Parathyroid adenoma (tissue), 2 donors: ENCODE measurements around the gene EPYC.

Source experiments
- H2AFZ ChIP-seq: fragments of 300-600 bp; sonication (generic); one replicate; pipeline ENCODE4 v1.7.0; 2017; ENCODE audit warnings: antibody characterized with exemption, mild to moderate bottlenecking
- H3K27ac ChIP-seq: fragments of 300-600 bp; sonication (generic); one replicate; pipeline ENCODE4 v1.7.0; 2017
- H3K27me3 ChIP-seq: fragments of 300-600 bp; sonication (generic); one replicate; pipeline ENCODE4 v1.7.0; 2017; ENCODE audit warnings: low read length; ENCODE audit not compliant: control insufficient read depth, insufficient read depth
- H3K36me3 ChIP-seq: fragments of 300-600 bp; sonication (generic); one replicate; pipeline ENCODE4 v1.7.0; 2017; ENCODE audit warnings: low read length; ENCODE audit not compliant: control insufficient read depth, insufficient read depth
- H3K4me1 ChIP-seq: fragments of 300-600 bp; sonication (generic); one replicate; pipeline ENCODE4 v1.7.0; 2017; ENCODE audit warnings: control low read depth
- H3K4me2 ChIP-seq: fragments of 300-600 bp; sonication (generic); one replicate; pipeline ENCODE4 v1.7.0; 2017; ENCODE audit warnings: low read length
- H3K4me3 ChIP-seq: fragments of 300-600 bp; sonication (generic); one replicate; pipeline ENCODE4 v1.7.0; 2017; ENCODE audit warnings: low read depth, low read length
- H3K79me2 ChIP-seq: fragments of 300-600 bp; sonication (generic); one replicate; pipeline ENCODE4 v1.7.0; 2017; ENCODE audit warnings: control low read depth
- H3K9ac ChIP-seq: fragments of 300-600 bp; sonication (generic); one replicate; pipeline ENCODE4 v1.7.0; 2017; ENCODE audit warnings: mild to moderate bottlenecking
- H3K9me3 ChIP-seq: fragments of 300-600 bp; sonication (generic); one replicate; pipeline ENCODE4 v1.7.0; 2017; ENCODE audit warnings: low read length; ENCODE audit not compliant: control insufficient read depth
- TF ChIP-seq, protein P1 (sequence below): fragments of 300-600 bp; sonication (generic); IDR thresholded peaks from one replicate; pipeline ENCODE4 v1.7.0; 2017; ENCODE audit warnings: antibody characterized with exemption, mild to moderate bottlenecking
- donor health status: primary hyperparathyroidism.

Gene EPYC

DNA sequence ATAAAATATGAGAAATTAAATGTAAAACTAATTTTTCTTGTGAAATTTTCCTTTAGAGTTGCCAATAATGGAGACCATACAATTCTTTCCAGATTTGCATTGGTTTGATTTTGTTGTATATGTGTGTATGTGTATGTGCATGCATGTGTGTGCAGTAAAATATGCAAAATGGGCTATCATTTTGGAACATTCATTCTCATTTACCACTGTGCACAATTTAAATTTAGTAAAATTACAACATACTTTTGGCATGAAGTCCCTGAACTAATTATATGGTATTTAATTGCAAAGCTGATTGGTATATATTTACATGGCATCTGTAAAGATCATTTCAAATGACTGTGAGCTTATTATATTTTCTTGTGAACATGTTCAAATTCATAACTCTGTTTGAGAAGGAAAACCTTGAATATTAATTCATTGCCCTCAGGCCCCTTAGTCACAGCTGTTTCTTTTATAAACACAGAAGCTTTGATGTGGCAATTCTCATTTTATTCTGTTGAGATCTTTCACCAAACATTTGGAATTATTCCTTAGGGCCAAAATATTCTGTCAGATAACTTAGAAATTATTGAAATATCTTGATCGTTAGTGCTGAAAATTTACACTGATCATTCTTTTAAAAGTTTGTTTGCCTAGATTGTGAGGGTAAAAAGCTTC is 35.5 kb upstream of the EPYC start:
- Histone ChIP-seq H3K79me2 (no peaks in the 10 kb centered on the region), H3K9ac (no peak overlapping the region), H3K4me1 (no peaks in the 10 kb centered on the region), H3K27me3 (no peaks in the 10 kb centered on the region), H2AFZ (no peak overlapping the region), H3K4me3 (no peak overlapping the region), H3K4me2 (no peak overlapping the region), H3K9me3 (no peaks in the 10 kb centered on the region), H3K36me3 (no peaks in the 10 kb centered on the region), H3K27ac (no peak overlapping the region)
- TF ChIP-seq, protein P1, sequence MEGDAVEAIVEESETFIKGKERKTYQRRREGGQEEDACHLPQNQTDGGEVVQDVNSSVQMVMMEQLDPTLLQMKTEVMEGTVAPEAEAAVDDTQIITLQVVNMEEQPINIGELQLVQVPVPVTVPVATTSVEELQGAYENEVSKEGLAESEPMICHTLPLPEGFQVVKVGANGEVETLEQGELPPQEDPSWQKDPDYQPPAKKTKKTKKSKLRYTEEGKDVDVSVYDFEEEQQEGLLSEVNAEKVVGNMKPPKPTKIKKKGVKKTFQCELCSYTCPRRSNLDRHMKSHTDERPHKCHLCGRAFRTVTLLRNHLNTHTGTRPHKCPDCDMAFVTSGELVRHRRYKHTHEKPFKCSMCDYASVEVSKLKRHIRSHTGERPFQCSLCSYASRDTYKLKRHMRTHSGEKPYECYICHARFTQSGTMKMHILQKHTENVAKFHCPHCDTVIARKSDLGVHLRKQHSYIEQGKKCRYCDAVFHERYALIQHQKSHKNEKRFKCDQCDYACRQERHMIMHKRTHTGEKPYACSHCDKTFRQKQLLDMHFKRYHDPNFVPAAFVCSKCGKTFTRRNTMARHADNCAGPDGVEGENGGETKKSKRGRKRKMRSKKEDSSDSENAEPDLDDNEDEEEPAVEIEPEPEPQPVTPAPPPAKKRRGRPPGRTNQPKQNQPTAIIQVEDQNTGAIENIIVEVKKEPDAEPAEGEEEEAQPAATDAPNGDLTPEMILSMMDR = no peak

DNA sequence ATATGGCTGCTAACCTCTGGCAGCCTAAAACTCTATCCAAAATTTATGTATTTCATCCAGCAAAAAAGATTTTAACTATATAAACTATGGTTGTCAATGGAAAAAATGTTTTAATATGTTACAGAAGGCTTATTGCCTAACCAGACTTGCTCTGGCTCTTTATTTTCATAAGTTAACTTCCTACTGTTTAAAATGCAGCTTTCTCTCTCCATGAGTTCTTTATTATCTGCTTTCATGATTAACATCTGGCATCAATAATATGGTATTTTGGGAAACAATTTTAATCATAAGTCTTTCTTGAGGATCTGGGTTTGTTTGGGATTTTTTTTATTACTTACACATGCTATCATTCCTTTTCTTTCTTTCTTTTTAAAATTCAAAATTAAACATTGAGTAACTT is 32.5 kb upstream of the EPYC start:
- TF ChIP-seq, protein P1 = no peak
- no peak overlapping the region for H3K4me2 ChIP-seq
- H3K4me3 ChIP-seq = no peak overlapping the region
- no peak overlapping the region for H2AFZ ChIP-seq
- no peak overlapping the region for H3K9ac ChIP-seq
- no peaks in the 10 kb centered on the region for H3K36me3 ChIP-seq
- no peaks in the 10 kb centered on the region for H3K27me3 ChIP-seq
- H3K4me1 ChIP-seq = no peaks in the 10 kb centered on the region
- no peaks in the 10 kb centered on the region for H3K9me3 ChIP-seq
- H3K27ac ChIP-seq = no peak overlapping the region
- no peaks in the 10 kb centered on the region for H3K79me2 ChIP-seq

DNA sequence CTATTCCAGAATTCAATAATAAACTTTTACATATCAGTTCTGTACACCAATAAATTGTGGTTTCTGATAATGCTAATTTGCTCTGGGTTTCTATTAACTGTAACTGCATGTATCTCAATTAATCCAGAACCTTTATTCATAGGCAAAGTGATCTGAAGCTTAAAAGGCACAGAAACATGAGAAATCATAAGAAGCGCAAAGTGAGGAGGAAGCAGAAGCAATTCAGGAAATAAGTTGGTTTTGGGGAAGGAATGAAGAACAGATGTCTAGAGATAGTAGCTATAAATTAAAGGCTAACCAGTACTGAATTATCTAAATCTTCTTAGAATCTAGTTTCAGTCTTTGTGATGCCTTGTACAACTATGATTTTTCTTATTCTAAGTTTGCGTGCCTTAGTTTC is 28.5 kb upstream of the EPYC start:
- Histone ChIP-seq H2AFZ (no peak overlapping the region), H3K4me2 (no peak overlapping the region), H3K4me1 (no peaks in the 10 kb centered on the region), H3K9me3 (no peaks in the 10 kb centered on the region), H3K4me3 (no peak overlapping the region), H3K9ac (no peak overlapping the region), H3K79me2 (no peaks in the 10 kb centered on the region), H3K36me3 (no peaks in the 10 kb centered on the region), H3K27ac (no peak overlapping the region), H3K27me3 (no peaks in the 10 kb centered on the region)
- TF ChIP-seq, protein P1 = no peak

DNA sequence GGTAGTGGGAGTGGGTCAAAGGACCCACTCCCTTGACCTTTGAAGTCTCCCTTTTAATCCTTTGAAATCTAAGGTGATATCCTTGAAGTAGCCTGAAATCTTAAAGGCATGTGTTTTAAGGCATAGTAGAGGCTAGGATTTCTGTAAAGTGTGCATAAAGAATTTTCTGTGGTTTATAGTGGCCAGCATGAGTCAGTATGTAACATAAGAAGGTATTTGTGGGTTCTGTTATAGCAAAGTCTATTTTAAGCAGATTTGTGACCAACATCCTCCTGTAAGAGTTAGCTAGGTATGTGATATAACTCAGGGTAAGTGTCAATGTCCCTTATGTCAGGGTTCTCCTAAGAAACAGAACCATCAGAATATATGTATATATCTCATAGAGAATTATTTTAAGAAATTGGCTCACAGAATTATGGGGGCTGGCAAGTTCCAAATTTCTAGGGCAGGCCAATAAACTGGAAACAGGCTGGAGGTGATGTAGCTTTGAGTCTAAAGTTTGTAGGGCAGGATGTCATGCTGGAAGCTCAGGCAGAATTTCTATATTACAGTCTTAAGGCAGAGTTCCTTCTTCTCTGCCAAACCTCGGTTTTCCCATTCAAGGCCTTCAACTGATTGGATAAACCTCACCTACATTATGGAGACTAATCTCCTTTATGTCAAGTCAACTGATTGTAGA is 18.7 kb upstream of the EPYC start:
- H3K9ac ChIP-seq = no peak overlapping the region
- TF ChIP-seq, protein P1 = no peak
- H2AFZ ChIP-seq = no peak overlapping the region
- no peak overlapping the region for H3K27ac ChIP-seq
- no peaks in the 10 kb centered on the region for H3K9me3 ChIP-seq
- H3K4me1 ChIP-seq = no peaks in the 10 kb centered on the region
- no peak overlapping the region for H3K4me2 ChIP-seq
- no peaks in the 10 kb centered on the region for H3K79me2 ChIP-seq
- H3K27me3 ChIP-seq = no peaks in the 10 kb centered on the region
- no peaks in the 10 kb centered on the region for H3K36me3 ChIP-seq
- no peak overlapping the region for H3K4me3 ChIP-seq

DNA sequence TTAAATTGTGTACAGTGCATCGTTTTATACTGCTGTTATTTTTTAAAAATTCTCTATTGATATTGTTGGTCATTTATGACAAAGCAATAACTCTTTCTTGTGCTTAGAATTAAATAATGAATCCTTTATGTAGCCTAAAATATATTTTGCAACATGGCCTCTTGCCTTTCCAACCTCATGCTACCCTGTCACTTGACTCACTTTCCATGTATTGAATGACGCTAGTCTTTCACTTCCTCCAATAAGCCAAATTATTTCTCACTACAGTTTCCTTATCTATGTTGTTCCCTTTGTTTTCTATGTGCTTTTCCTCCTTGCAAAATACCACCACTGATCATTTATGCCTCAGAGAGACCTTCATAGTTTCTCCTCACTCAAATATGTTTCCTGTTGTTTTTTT is 16.3 kb upstream of the EPYC start:
- Histone ChIP-seq H3K4me2 (no peak overlapping the region), H3K27me3 (no peaks in the 10 kb centered on the region), H3K36me3 (no peaks in the 10 kb centered on the region), H2AFZ (no peak overlapping the region), H3K9me3 (no peaks in the 10 kb centered on the region), H3K9ac (no peak overlapping the region), H3K27ac (no peak overlapping the region), H3K79me2 (no peaks in the 10 kb centered on the region), H3K4me3 (no peak overlapping the region), H3K4me1 (no peaks in the 10 kb centered on the region)
- TF ChIP-seq, protein P1 = no peak
